OCI-LY3 (cell line): ENCODE results near the gene WDFY4.

ENCODE experiments used
- H2AFZ ChIP-seq: fragments of 200-600, 300-600 bp; shearing (Covaris generic); 2 replicates; pipeline ENCODE4 v1.6.0; 2014; ENCODE audit warnings: antibody characterized with exemption, low read depth, low read length
- H3K27ac ChIP-seq: fragments of 200-600, 300-600 bp; sonication (generic); 2 replicates; pipeline ENCODE4 v1.5.1; 2014; ENCODE audit warnings: mild to moderate bottlenecking, low read length, moderate library complexity, mixed read lengths
- H3K27me3 ChIP-seq: fragments of 200-600, 300-600 bp; sonication (generic); 2 replicates; pipeline ENCODE4 v1.6.1; 2014; ENCODE audit warnings: low read depth, low read length, mixed read lengths
- H3K36me3 ChIP-seq: fragments of 200-600, 300-600 bp; sonication (generic); replicated peaks from 2 replicates; pipeline ENCODE3; 2014; ENCODE audit warnings: low read depth, low read length, mixed read lengths
- H3K4me1 ChIP-seq: fragments of 300-600, 200-600 bp; sonication (generic); 2 replicates; pipeline ENCODE4 v1.6.1; 2014; ENCODE audit warnings: low read length, mixed read lengths
- H3K4me2 ChIP-seq: fragments of 200-600, 300-600 bp; sonication (generic); 2 replicates; pipeline ENCODE4 v1.6.1; 2014; ENCODE audit warnings: low read length, mixed read lengths
- H3K4me3 ChIP-seq: fragments of 300-600, 200-600 bp; sonication (generic); 2 replicates; pipeline ENCODE4 v1.5.1; 2014; ENCODE audit warnings: antibody characterized with exemption, mild to moderate bottlenecking, low read length, moderate library complexity
- H3K79me2 ChIP-seq: fragments of 300-600, 200-600 bp; shearing (Covaris generic); 2 replicates; pipeline ENCODE4 v1.6.1; 2014; ENCODE audit warnings: mild to moderate bottlenecking, low read length, mixed read lengths
- H3K9ac ChIP-seq: fragments of 300-600, 200-600 bp; shearing (Covaris generic); 2 replicates; pipeline ENCODE4 v1.6.0; 2014; ENCODE audit warnings: mild to moderate bottlenecking, low read length, moderate library complexity
- H3K9me3 ChIP-seq: fragments of 200-600, 300-600 bp; shearing (Covaris generic); 2 replicates; pipeline ENCODE4 v1.6.1; 2014; ENCODE audit warnings: low read length, mixed read lengths; ENCODE audit not compliant: insufficient read depth
- H4K20me1 ChIP-seq: fragments of 200-600, 300-600 bp; sonication (generic); 2 replicates; pipeline ENCODE4 v1.6.1; 2016; ENCODE audit warnings: low read length, mixed read lengths; ENCODE audit not compliant: insufficient read depth
- CTCF ChIP-seq: fragments of 200-600, 300-600 bp; sonication (generic); IDR thresholded peaks from 2 replicates; pipeline ENCODE4 v1.5.1; 2014; ENCODE audit warnings: antibody characterized with exemption, low read length, low read depth
- EZH2phosphoT487 ChIP-seq: fragments of 200-600 bp; shearing (Covaris generic); IDR thresholded peaks from 2 replicates; pipeline ENCODE4 v1.6.1; 2018; ENCODE audit warnings: antibody characterized with exemption, mixed run types, low read depth

WDFY4 gene

DNA sequence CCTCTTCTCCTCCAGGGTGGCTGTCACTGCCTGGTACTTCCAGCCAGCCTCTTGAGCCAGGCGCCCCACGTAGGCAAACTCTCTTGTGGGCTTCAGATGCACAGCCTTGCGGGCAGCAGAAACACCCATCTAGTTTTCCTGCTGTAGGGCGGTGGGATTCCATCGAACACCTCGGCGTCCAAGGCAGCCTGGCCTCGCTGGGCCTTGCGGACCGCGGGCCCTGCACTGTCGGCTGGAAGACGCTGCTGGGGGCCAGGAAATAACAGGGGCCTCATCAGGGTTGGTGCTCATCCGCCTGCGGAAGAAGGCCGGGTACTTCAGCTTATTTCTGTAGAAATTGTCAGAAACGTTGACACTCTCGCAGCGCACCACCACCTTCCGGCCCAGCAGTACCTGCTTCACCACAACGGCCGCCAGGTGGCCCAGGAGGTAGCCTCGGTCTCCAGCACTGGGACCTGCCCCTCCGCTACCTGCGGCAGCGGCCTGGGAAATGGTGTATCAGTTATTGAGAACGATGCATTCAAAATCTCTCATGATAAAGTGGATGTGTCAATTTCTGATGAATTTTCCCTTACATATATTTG lies 61.1 kb downstream of the WDFY4 start:
- H3K4me3 ChIP-seq, result no peak overlapping the region
- TF ChIP-seq CTCF (no peak), EZH2phosphoT487 (no peak)
- H3K27me3 ChIP-seq, result no peaks in the 10 kb centered on the region
- peaks cover 76% of the 10 kb centered on the region for H3K79me2 ChIP-seq
- H2AFZ ChIP-seq, result no peak overlapping the region
- H3K27ac ChIP-seq, result no peak overlapping the region
- H3K36me3 ChIP-seq, result peaks cover 79% of the 10 kb centered on the region
- peaks cover 21% of the 10 kb centered on the region for H3K4me1 ChIP-seq
- H4K20me1 ChIP-seq, result peaks cover 59% of the 10 kb centered on the region
- no peaks in the 10 kb centered on the region for H3K9me3 ChIP-seq
- H3K9ac ChIP-seq, result no peak overlapping the region
- H3K4me2 ChIP-seq, result no peak overlapping the region

GRCh38 chr10:48748573-48748972 lies 63.9 kb downstream of the WDFY4 start:
- Histone ChIP-seq H4K20me1 (peaks cover 82% of the 10 kb centered on the region), H3K9me3 (no peaks in the 10 kb centered on the region), H3K36me3 (peaks cover 59% of the 10 kb centered on the region), H3K27me3 (no peaks in the 10 kb centered on the region), H3K4me1 (peaks cover 21% of the 10 kb centered on the region), H3K79me2 (peaks cover 93% of the 10 kb centered on the region), H3K4me2 (no peak overlapping the region), H3K9ac (no peak overlapping the region), H3K4me3 (no peak overlapping the region), H3K27ac (peak overlapping the region; percentile 13; the same call in 1 of the 2 replicates), H2AFZ (no peak overlapping the region)
- TF ChIP-seq CTCF (no peak), EZH2phosphoT487 (no peak)

DNA sequence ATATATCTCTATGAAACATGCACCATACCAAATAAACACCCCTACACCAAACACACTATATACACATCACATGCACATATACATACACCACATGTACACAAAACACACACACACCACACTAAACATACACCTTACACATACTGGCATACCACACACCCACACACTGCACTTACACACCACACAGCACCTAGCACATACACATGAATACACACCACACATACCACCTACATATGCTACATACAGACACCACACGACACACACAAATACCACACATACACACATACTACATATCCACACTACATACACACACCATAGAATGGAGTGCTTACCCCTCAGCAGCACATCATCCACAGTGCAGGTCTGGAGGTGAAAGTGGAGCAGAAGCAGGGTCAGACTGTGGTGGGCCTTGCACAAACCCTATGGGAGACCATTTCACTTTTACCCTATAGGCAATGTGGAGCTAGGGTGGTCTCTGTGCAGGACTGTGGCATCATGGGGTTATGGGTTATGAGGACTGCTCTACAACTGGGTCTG lies 64.6 kb downstream of the WDFY4 start:
- TF ChIP-seq CTCF (no peak), EZH2phosphoT487 (no peak)
- Histone ChIP-seq H3K27ac (no peak overlapping the region), H3K4me3 (no peak overlapping the region), H3K79me2 (peaks cover 93% of the 10 kb centered on the region), H3K27me3 (no peaks in the 10 kb centered on the region), H3K9ac (no peak overlapping the region), H4K20me1 (peaks cover 81% of the 10 kb centered on the region), H3K36me3 (peaks cover 54% of the 10 kb centered on the region), H2AFZ (no peak overlapping the region), H3K9me3 (no peaks in the 10 kb centered on the region), H3K4me2 (no peak overlapping the region), H3K4me1 (peaks cover 21% of the 10 kb centered on the region)

GRCh38 chr10:48750019-48750418 lies 65.3 kb downstream of the WDFY4 start:
- H4K20me1 ChIP-seq, result peaks cover 83% of the 10 kb centered on the region

More at GRCh38 chr10:48750019-48750418, 65.3 kb downstream of the WDFY4 start:
- Histone ChIP-seq H3K27me3 (no peaks in the 10 kb centered on the region), H3K4me3 (no peak overlapping the region), H3K36me3 (peaks cover 48% of the 10 kb centered on the region), H3K27ac (no peak overlapping the region), H3K9ac (no peak overlapping the region), H3K79me2 (peaks cover 91% of the 10 kb centered on the region), H2AFZ (no peak overlapping the region), H3K9me3 (no peaks in the 10 kb centered on the region), H3K4me1 (peaks cover 21% of the 10 kb centered on the region), H3K4me2 (no peak overlapping the region)
- no peak for TF ChIP-seq CTCF
- no peak for TF ChIP-seq EZH2phosphoT487
